GM12878 (cell line): Measurements from ENCODE around the gene TMEM72.

ENCODE experiments used
- HDAC6 ChIP-seq: fragments of 200-600 bp; sonication (generic); IDR thresholded peaks from one replicate; pipeline ENCODE4 v1.8.0; 2017; ENCODE audit warnings: antibody characterized with exemption; ENCODE audit not compliant: unreplicated experiment
- JUND ChIP-seq: IDR thresholded peaks from 2 replicates; pipeline ENCODE4 v1.6.1; 2012; ENCODE audit warnings: low read depth, mild to moderate bottlenecking, low read length, improper control_type of control experiment, moderate library complexity
- POLR2A ChIP-seq: IDR thresholded peaks from 2 replicates; pipeline ENCODE4 v1.6.1; 2011; ENCODE audit warnings: low read depth, mild to moderate bottlenecking, low read length
- TCF7 ChIP-seq: IDR thresholded peaks from 2 replicates; pipeline ENCODE4 v1.6.1; 2014; ENCODE audit warnings: antibody characterized with exemption, borderline replicate concordance
- ZNF384 ChIP-seq: IDR thresholded peaks from 2 replicates; pipeline ENCODE4 v1.6.1; 2012; ENCODE audit warnings: low read depth, mild to moderate bottlenecking, low read length, improper control_type of control experiment, borderline replicate concordance
- ZSCAN29 ChIP-seq: fragments of 450-650 bp; IDR thresholded peaks from 2 replicates; pipeline ENCODE4 v1.6.1; 2017; ENCODE audit warnings: mild to moderate bottlenecking, moderate library complexity
- TF ChIP-seq, protein P1 (sequence below), 3 experiments: IDR thresholded peaks in 2 of 3; conservative IDR thresholded peaks in 1 of 3; 2 replicates each; pipeline ENCODE4 v1.5.1; 2011; ENCODE audit warnings: low read depth in 3 of 3, low read length in 3 of 3, mild to moderate bottlenecking in 3 of 3, control low read depth in 2 of 3, moderate library complexity in 2 of 3, inconsistent platforms in 1 of 3, mixed read lengths in 1 of 3; ENCODE audit not compliant: control insufficient read depth in 2 of 3, insufficient read depth in 1 of 3; ENCODE audit errors: extremely low read depth in 1 of 3

DNA sequence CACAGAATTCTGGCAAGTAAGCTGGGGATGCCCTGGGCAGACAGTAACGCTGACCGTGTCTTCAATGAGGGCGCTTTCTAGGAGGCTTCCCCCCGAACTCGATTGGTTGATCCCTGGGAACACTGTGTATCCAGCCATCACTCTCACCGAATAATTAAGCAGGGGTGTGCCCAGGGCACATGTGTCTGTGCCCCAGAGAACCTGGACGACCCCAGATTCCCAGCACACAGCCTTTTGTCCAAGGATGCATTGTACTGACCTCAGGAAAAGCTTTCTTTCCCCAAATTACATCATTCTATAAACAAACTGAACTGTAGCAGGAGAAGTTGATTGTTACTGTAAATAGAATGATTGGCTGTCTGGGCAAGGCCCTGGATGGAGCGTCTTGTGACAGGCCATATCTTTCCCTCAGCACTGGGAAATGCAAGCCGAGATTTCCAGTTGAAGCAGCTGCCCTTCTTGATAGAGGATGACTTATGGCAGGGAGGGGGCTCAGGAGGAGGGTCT, 74.1 kb downstream of the TMEM72 start:
- no peak for TF ChIP-seq POLR2A
- TF ChIP-seq TCF7 = no peak
- no peak for TF ChIP-seq ZSCAN29
- no peak for TF ChIP-seq JUND
- TF ChIP-seq, protein P1, sequence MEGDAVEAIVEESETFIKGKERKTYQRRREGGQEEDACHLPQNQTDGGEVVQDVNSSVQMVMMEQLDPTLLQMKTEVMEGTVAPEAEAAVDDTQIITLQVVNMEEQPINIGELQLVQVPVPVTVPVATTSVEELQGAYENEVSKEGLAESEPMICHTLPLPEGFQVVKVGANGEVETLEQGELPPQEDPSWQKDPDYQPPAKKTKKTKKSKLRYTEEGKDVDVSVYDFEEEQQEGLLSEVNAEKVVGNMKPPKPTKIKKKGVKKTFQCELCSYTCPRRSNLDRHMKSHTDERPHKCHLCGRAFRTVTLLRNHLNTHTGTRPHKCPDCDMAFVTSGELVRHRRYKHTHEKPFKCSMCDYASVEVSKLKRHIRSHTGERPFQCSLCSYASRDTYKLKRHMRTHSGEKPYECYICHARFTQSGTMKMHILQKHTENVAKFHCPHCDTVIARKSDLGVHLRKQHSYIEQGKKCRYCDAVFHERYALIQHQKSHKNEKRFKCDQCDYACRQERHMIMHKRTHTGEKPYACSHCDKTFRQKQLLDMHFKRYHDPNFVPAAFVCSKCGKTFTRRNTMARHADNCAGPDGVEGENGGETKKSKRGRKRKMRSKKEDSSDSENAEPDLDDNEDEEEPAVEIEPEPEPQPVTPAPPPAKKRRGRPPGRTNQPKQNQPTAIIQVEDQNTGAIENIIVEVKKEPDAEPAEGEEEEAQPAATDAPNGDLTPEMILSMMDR (IDR thresholded peaks at IDR 0.05 in 2 of 3, conservative IDR thresholded peaks at IDR 0.05 in 1 of 3; ENCODE audit: control insufficient read depth in 2 of 3, extremely low read depth in 1 of 3, insufficient read depth in 1 of 3, low read depth in 3 of 3, low read length in 3 of 3) = no peak
- TF ChIP-seq ZNF384 = no peak
- no peak for TF ChIP-seq HDAC6
